ENCODE measurements around the gene PER3. TPM values are rescaled to one million over a fixed set of nuclear protein-coding genes. Genes with fewer than 3 reads are reported as not detected.

The PER3 gene
- total RNA-seq, 1 donor from 2014 or later, result 9.8 TPM

DNA sequence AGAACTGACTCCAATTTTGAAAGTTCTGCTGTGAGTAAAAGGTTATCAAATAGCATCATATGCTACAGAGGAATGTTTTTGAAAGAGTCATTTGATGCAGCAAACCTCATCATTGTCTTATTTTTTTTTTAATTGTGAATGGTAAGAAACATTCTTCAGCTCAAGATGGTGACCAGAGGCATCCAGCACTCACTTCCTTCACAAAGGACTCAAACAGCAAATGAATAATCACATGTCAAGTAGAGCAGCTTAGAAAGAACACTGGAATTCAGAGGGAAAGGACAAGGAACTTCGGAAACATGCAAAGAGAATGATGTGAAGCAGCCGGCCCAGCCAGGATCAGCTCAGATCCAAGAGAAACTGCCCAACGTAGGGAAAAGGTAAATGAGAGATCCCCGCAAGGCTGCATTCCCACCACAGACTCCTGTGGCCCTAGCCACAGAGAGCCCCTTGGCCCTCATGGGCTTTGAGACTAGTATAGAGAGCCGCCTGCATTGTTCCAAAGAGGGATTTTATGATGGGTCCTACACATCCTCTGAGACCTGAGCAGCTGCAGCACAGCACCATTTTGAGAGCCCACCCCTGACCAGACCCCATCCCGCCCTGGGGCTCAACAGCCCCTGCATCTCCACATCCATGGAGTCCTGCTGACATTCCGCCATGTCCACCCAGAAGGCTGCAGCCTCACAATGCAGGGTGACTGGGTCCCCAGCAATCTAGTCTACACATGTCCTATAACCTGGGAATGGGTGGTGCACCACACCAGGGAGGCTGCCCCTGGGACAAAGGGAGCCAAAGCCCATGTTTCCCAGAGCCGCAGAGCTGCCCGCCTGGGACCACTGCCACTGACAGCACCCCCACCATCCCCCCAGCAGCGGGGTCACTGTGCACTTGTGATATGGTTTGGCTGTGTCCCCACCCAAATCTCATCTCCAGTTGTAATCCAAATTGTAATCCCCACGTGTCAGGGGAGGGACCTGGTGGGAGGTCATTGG lies 90.0 kb downstream of the PER3 start:
- no peak for DNase-seq

DNA sequence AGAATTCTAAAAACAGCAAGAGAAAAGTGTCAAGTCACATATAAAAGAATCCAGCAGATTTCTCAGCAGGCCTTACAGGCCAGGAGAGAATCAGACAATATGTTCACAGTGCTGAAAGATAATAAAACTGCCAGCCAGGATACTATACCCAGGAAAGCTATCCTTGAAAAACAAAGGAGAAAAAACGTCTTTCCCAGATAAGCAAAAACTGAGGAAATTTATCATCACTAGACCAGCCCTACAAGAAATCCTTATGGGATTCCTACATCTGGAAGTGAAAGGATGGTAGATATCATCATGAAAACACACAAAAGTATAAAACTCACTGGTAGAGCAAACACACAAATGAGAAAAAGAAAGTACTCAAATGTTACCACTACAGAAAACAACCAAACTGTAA lies 93.9 kb downstream of the PER3 start:
- no peak for DNase-seq

DNA sequence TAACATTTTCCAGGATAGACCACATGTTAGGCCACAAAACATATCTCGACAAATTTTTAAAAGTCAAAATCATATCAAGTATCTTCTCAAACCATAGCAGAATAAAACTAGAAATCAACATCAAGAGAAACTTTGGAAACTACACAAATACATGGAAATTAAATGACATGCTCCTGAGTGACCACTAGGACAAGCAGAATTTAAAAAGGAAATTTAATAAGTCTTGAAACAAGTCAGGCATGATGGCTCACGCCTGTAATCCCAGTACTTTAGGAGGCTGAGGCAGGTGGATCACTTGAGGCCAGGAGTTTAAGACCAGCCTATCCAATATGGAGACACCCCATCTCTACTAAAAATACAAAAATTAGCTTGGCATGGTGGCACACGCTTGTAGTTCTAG lies 95.1 kb downstream of the PER3 start:
- no peak for DNase-seq

DNA sequence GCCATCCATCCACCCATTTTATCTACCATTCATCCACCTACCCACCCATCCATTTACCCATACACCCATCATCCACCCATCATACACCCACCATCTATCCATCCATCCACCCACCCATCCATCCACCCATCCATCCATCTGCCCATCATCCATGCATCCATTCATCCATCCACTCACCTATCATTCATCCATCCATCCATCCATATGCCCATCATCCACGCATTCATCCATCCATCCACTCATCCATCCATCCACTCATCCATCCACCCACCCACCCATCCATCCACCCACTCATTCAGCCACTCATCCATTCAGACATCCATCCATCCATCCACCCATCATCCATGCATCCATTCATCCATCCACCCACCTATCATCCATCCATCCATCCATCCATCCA lies 100.7 kb downstream of the PER3 start:
- no peak for DNase-seq

DNA sequence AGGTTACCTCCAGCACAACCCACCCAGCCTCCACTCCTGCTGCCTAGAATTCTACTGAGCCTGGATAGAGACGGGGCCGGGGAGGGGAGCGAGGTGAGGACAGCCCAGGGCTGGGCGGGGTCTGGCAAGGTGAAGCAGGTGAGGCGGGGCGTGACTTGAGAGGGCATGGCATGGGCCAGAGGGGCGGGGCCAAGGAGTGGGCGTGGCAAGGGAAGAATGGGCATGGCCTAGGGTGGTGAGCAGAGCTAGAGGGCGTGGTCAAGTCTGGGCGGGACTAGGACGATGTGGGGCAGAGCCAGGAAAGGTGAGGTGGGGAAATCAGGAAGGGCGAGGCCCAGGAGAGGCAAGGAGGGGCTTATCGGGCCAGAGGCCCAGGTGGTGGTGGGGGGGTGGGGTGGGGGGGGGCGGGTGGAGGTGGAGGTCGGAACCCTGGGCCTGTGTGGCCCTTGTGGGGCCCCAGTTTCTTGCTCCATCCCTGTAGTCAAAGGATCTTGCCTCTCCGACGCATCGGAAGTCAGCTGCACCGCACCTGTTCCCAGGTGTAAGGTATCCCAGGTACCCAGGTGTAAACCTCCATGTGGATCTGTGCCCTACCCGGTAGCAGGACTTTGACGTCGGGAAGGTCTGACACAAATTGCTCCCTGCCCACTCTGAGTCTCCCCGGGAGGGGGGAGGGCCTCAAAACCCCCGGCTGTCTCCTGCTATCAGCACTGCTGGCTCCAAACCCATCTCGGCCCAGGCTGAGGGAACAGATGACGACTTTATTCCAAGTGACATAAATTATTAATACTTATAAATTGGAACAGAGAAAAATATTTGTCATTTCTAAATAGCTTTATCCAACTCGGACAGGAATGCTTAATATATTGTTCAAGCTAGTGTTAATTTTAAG lies 101.7 kb downstream of the PER3 start:
- no peak for DNase-seq

DNA sequence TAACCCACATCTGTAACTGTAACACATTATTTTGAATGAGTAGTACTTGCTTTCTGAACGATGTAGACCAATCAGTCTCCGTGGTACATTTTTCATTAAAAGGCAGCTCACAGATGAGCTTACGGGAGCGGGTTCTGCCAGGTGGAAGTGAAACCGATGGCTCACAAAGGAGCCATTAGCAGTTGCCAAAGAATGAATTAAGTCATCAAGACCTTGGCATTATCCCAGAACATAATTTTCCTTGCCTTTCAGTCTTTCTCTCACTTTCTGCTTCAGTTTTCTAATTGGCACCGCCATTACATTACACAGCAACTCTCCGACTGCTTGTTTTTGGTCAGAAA lies 102.3 kb downstream of the PER3 start:
- no peak for DNase-seq

DNA sequence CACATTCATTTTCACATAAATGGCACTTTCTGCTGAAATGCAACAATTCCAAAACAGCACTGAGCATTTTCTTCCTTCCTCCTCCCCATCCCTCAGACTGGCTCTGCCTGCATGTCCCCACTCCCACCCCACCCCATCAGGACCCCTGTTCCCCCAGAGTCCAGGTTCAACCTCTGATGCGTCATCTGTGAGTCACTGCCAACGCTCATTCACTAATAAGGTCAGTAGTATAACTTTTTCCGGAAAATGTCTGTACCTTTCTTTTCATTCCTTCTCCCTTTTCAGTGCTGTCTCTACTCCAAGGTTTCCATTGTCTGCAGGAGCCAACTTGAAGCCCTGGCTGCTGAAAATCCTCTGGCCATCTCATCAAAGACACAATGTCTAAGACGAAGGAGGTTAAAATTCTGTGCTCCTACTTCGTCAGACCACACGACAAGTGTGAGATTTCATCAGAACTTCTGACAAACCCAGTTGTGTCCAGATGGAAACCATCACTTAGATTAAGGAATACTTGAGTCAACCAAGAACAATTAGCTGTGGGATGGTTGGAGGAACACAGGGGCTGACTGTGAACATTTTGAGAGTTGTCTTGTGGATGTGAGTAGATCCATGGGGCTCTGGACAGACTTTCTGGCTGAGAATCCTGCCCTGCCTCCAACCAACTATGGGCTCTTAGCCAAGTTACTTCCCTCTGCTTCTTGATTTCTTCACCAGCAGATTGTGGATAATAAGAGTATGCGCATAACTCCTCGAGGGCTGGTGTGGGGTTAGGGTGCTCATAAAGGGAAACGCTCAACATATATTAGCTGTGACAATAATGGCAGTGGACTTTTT lies 104.4 kb downstream of the PER3 start:
- no peak for DNase-seq

DNA sequence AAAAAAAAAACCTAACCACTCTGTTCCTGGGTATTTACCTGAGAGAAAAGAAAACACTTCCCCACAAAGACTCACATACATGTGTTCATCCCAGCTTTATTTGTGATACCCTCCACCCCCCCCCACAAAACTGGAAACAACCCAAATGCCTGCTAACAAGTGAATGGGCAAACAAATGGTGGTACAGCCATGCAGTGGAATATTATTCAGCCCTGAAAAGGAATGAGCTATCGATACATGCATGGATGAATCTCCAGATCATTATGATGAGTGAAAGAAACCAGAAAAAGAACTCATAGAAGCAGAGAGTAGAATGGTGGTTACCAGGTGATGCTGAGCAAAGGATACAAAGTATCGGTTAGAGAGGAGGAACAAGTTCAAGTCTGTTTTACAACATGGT lies 106.8 kb downstream of the PER3 start:
- no peak for DNase-seq

DNA sequence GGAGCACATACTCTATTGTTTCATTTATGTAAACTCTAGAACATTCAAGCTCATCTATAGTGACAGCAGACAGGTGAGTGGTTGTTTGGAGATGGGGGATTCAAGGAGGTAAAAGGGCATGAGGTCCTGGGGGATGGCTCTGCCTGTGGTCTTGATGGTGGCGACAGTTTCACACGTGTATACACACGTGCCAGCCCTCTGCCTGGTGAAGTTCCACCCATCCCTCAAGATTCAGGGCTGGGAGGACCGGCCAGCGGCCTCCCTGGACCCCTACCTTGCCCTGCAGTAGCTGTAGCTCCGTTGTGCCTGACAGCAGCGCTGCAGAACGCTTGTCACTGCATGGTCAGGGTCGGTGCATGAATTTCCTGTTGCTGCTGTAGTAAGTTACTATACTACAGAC lies 107.7 kb downstream of the PER3 start:
- no peak for DNase-seq

DNA sequence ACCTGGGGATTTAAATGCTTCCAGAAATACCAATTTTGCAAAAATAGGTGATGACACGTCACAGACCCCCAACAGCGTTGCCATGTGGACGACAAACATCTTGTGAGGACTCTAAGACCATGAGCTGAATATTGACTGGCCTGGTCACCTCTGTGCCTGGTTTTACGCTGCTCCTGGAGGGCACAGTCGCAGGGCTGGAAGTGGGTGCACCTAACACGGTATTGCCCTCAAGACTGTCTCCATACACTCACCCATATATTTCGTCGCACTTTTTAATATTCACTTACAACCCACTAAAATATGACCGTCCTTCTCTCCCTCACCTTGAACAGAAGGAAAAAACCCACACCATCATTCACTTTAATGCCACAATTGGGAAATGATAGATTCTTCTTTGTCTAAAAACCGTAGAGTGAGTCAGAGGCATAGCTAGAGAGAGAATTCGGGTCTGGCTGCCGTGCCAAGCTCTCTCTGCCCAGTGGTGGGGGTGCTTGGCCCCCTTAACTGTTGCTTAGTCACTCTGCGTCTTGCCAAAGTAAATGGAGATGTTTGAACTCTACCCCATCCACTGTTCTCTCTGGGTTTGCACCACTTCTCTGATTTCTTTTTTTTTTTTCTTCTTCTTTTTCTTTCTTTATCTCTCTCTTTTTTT lies 109.6 kb downstream of the PER3 start:
- no peak for DNase-seq

Other genes starting within 250 kb of the PER3 start
- 62.6 TPM for gene VAMP3, start 13.0 kb upstream of the PER3 start, total RNA-seq
- gene UTS2, start 68.8 kb downstream of the PER3 start, total RNA-seq, result 0.30 TPM
- gene TNFRSF9, start 156.5 kb downstream of the PER3 start, total RNA-seq, result 0.20 TPM
- 146 TPM for gene PARK7, start 177.4 kb downstream of the PER3 start, total RNA-seq
- gene ERRFI1, start 242.0 kb downstream of the PER3 start, total RNA-seq, result 59.0 TPM

Measured in skin of body (tissue), 2 donors.